ENCODE results near the gene ZNF605. TPM values are rescaled to one million over a fixed set of nuclear protein-coding genes. Genes with fewer than 3 reads are reported as not detected.

Gene ZNF605
- total RNA-seq, 1 donor from 2014 or later = 1.3 TPM

GRCh38 chr12:132955094-132956010 lies 754 bp downstream of the ZNF605 start:
- no peak for TF ChIP-seq CTCF (IDR thresholded peaks at IDR 0.05)
- Histone ChIP-seq H3K4me1 (peaks cover 0 to 2% of the 10 kb centered on the region in 2 donors), H3K4me3 (peak overlapping the region; percentile 80 to 98), H3K27ac (peak overlapping the region; percentile 89 to 92), H3K9me3 (peaks cover 33 to 38% of the 10 kb centered on the region in 2 donors), H3K36me3 (peaks cover 0 to 14% of the 10 kb centered on the region in 2 donors), H3K27me3 (no peaks in the 10 kb centered on the region)
- intact Hi-C loops (cut with DNase I) = loop anchor here (1.0 to 5.0 kb wide), 6 partner anchors 31 to 128 kb away; partner anchors contain the start of genes CHFR, GOLGA3, ZNF140 and ZNF26
- DNase-seq (ENCODE audit: low spot score in 2 of 2) = no peak

GRCh38 chr12:132954471-132955048 lies 1.5 kb downstream of the ZNF605 start:
- H3K4me3 ChIP-seq = peak overlapping the region; percentile 80 to 98
- DNase-seq (ENCODE audit: low spot score in 2 of 2) = no peak
- peaks cover 0 to 2% of the 10 kb centered on the region in 2 donors for H3K4me1 ChIP-seq
- intact Hi-C loops (cut with DNase I) = loop anchor here (2.0 to 5.0 kb wide), 2 partner anchors 46 to 127 kb away; partner anchors contain the start of gene GOLGA3
- H3K27ac ChIP-seq = peak overlapping the region; percentile 89 to 92
- no peak for TF ChIP-seq CTCF (IDR thresholded peaks at IDR 0.05)
- H3K36me3 ChIP-seq = peaks cover 7 to 22% of the 10 kb centered on the region in 2 donors
- no peaks in the 10 kb centered on the region for H3K27me3 ChIP-seq
- H3K9me3 ChIP-seq = peaks cover 41 to 46% of the 10 kb centered on the region in 2 donors

- Histone ChIP-seq H3K4me1 (peaks cover 0 to 2% of the 10 kb centered on the region in 2 donors), H3K9me3 (peaks cover 49 to 54% of the 10 kb centered on the region in 2 donors), H3K27ac (no peak overlapping the region), H3K4me3 (no peak overlapping the region), H3K36me3 (peaks cover 8 to 30% of the 10 kb centered on the region in 2 donors), H3K27me3 (no peaks in the 10 kb centered on the region)
- no peak for DNase-seq (ENCODE audit: low spot score in 2 of 2)
- intact Hi-C loops (cut with DNase I) = loop anchor here (2.0 kb wide), 1 partner anchor 45 kb away; no protein-coding TSS in a partner anchor
- no peak for TF ChIP-seq CTCF (IDR thresholded peaks at IDR 0.05)
Measured at GRCh38 chr12:132953771-132954170, 2.3 kb downstream of the ZNF605 start.

GRCh38 chr12:132953163-132953425 lies 3.0 kb downstream of the ZNF605 start:
- H3K36me3 ChIP-seq = peaks cover 14 to 37% of the 10 kb centered on the region in 2 donors
- no peak for DNase-seq (ENCODE audit: low spot score in 2 of 2)
- intact Hi-C loops (cut with DNase I) = no loop called here
- peaks cover 0 to 2% of the 10 kb centered on the region in 2 donors for H3K4me1 ChIP-seq
- peaks cover 56 to 61% of the 10 kb centered on the region in 2 donors for H3K9me3 ChIP-seq
- H3K27me3 ChIP-seq = no peaks in the 10 kb centered on the region
- no peak overlapping the region for H3K27ac ChIP-seq
- H3K4me3 ChIP-seq = no peak overlapping the region
- no peak for TF ChIP-seq CTCF (IDR thresholded peaks at IDR 0.05)

- H3K4me3 ChIP-seq = no peak overlapping the region
Measured at GRCh38 chr12:132952371-132953162, 3.5 kb downstream of the ZNF605 start.

More at GRCh38 chr12:132952371-132953162, 3.5 kb downstream of the ZNF605 start:
- Histone ChIP-seq H3K36me3 (peaks cover 16 to 42% of the 10 kb centered on the region in 2 donors), H3K9me3 (peaks cover 61 to 66% of the 10 kb centered on the region in 2 donors), H3K27ac (no peak overlapping the region), H3K27me3 (no peaks in the 10 kb centered on the region), H3K4me1 (peaks cover 0 to 2% of the 10 kb centered on the region in 2 donors)
- intact Hi-C loops (cut with DNase I) = no loop called here
- no peak for DNase-seq (ENCODE audit: low spot score in 2 of 2)
- TF ChIP-seq CTCF (IDR thresholded peaks at IDR 0.05) = no peak

Data from ascending aorta (tissue), 2 donors.